ENCODE data around the gene SYT9. TPM values are rescaled to one million over a fixed set of nuclear protein-coding genes. Genes with fewer than 3 reads are reported as not detected.
A peak's percentile ranks its signal among the peaks of the same experiment; 100 is the strongest.

The SYT9 gene
- total RNA-seq, 2 experiments from 2014 or later = not detected

GRCh38 chr11:7418061-7418460, 166.4 kb downstream of the SYT9 start:
- peaks cover 3% of the 10 kb centered on the region for H3K27me3 Mint-ChIP-seq (ENCODE audit: low read depth)
- H3K27ac Mint-ChIP-seq = no peak overlapping the region
- DNase-seq (no peak), ATAC-seq (no peak)
- POLR2A ChIA-PET = no interaction called here
- H3K4me3 Mint-ChIP-seq = no peak overlapping the region
- H3K9me3 Mint-ChIP-seq (ENCODE audit: insufficient read depth) = no peaks in the 10 kb centered on the region
- no peaks in the 10 kb centered on the region for H3K36me3 Mint-ChIP-seq (ENCODE audit: low read depth)
- peaks cover 13% of the 10 kb centered on the region for H3K4me1 Mint-ChIP-seq (ENCODE audit: low read depth)
- CTCF ChIA-PET = no interaction called here

GRCh38 chr11:7418906-7419305, 167.2 kb downstream of the SYT9 start:
- Mint-ChIP-seq H3K4me1 (ENCODE audit: low read depth) (peaks cover 17% of the 10 kb centered on the region), H3K4me3 (no peak overlapping the region), H3K27ac (no peak overlapping the region), H3K27me3 (ENCODE audit: low read depth) (peaks cover 3% of the 10 kb centered on the region), H3K36me3 (ENCODE audit: low read depth) (no peaks in the 10 kb centered on the region), H3K9me3 (ENCODE audit: insufficient read depth) (no peaks in the 10 kb centered on the region)
- ChIA-PET POLR2A (no interaction called here), CTCF (no interaction called here)
- ATAC-seq (no peak), DNase-seq (no peak)

GRCh38 chr11:7421136-7421535, 169.4 kb downstream of the SYT9 start:
- Mint-ChIP-seq H3K4me1 (ENCODE audit: low read depth) (peaks cover 17% of the 10 kb centered on the region), H3K36me3 (ENCODE audit: low read depth) (no peaks in the 10 kb centered on the region), H3K9me3 (ENCODE audit: insufficient read depth) (no peaks in the 10 kb centered on the region), H3K27me3 (ENCODE audit: low read depth) (peaks cover 3% of the 10 kb centered on the region), H3K4me3 (no peak overlapping the region), H3K27ac (no peak overlapping the region)
- ATAC-seq (no peak), DNase-seq (no peak)
- CTCF ChIA-PET = no interaction called here
- POLR2A ChIA-PET = no interaction called here

GRCh38 chr11:7422544-7423331, 171.0 kb downstream of the SYT9 start:
- Mint-ChIP-seq H3K4me3 (no peak overlapping the region), H3K4me1 (ENCODE audit: low read depth) (peaks cover 17% of the 10 kb centered on the region), H3K27me3 (ENCODE audit: low read depth) (peaks cover 3% of the 10 kb centered on the region), H3K27ac (no peak overlapping the region), H3K9me3 (ENCODE audit: insufficient read depth) (no peaks in the 10 kb centered on the region), H3K36me3 (ENCODE audit: low read depth) (no peaks in the 10 kb centered on the region)
- peak; percentile 51 for ATAC-seq
- ChIA-PET POLR2A (no interaction called here), CTCF (interaction anchor here (1.5 kb wide), 1 partner anchor 14 kb away, joined by 5 read pairs; no protein-coding TSS in a partner anchor)
- no peak for DNase-seq

- ChIA-PET POLR2A (no interaction called here), CTCF (no interaction called here)
- DNase-seq (no peak), ATAC-seq (no peak)
- Mint-ChIP-seq H3K27ac (no peak overlapping the region), H3K4me3 (no peak overlapping the region), H3K4me1 (ENCODE audit: low read depth) (peaks cover 15% of the 10 kb centered on the region), H3K9me3 (ENCODE audit: insufficient read depth) (no peaks in the 10 kb centered on the region), H3K36me3 (ENCODE audit: low read depth) (no peaks in the 10 kb centered on the region), H3K27me3 (ENCODE audit: low read depth) (peaks cover 3% of the 10 kb centered on the region)
Measured at GRCh38 chr11:7423946-7424345, 172.2 kb downstream of the SYT9 start.

GRCh38 chr11:7427733-7428132, 176.0 kb downstream of the SYT9 start:
- Mint-ChIP-seq H3K4me3 (no peak overlapping the region), H3K4me1 (ENCODE audit: low read depth) (peaks cover 8% of the 10 kb centered on the region), H3K36me3 (ENCODE audit: low read depth) (no peaks in the 10 kb centered on the region), H3K27ac (no peak overlapping the region), H3K9me3 (ENCODE audit: insufficient read depth) (no peaks in the 10 kb centered on the region), H3K27me3 (ENCODE audit: low read depth) (peaks cover 3% of the 10 kb centered on the region)
- ATAC-seq (no peak), DNase-seq (no peak)
- CTCF ChIA-PET = no interaction called here
- POLR2A ChIA-PET = no interaction called here

- POLR2A ChIA-PET = no interaction called here
- Mint-ChIP-seq H3K4me1 (ENCODE audit: low read depth) (peaks cover 3% of the 10 kb centered on the region), H3K4me3 (no peak overlapping the region), H3K36me3 (ENCODE audit: low read depth) (no peaks in the 10 kb centered on the region), H3K9me3 (ENCODE audit: insufficient read depth) (no peaks in the 10 kb centered on the region), H3K27me3 (ENCODE audit: low read depth) (peaks cover 3% of the 10 kb centered on the region), H3K27ac (no peak overlapping the region)
- ATAC-seq (no peak), DNase-seq (no peak)
- CTCF ChIA-PET = no interaction called here
Measured at GRCh38 chr11:7428196-7428595, 176.5 kb downstream of the SYT9 start.

GRCh38 chr11:7430496-7430895, 178.8 kb downstream of the SYT9 start:
- Mint-ChIP-seq H3K9me3 (ENCODE audit: insufficient read depth) (no peaks in the 10 kb centered on the region), H3K4me3 (no peak overlapping the region), H3K4me1 (ENCODE audit: low read depth) (no peaks in the 10 kb centered on the region), H3K27me3 (ENCODE audit: low read depth) (peaks cover 3% of the 10 kb centered on the region), H3K36me3 (ENCODE audit: low read depth) (no peaks in the 10 kb centered on the region), H3K27ac (no peak overlapping the region)
- ChIA-PET POLR2A (no interaction called here), CTCF (no interaction called here)
- no peak for ATAC-seq
- no peak for DNase-seq

GRCh38 chr11:7435176-7435575, 183.5 kb downstream of the SYT9 start:
- ATAC-seq (no peak), DNase-seq (no peak)
- no peak overlapping the region for H3K27ac Mint-ChIP-seq
- peaks cover 5% of the 10 kb centered on the region for H3K36me3 Mint-ChIP-seq (ENCODE audit: low read depth)
- H3K27me3 Mint-ChIP-seq (ENCODE audit: low read depth) = no peaks in the 10 kb centered on the region
- H3K4me3 Mint-ChIP-seq = no peak overlapping the region
- ChIA-PET CTCF (interaction anchor here (1.5 kb wide), 1 partner anchor 260 kb away, joined by 3 read pairs; no protein-coding TSS in a partner anchor), POLR2A (no interaction called here)
- H3K9me3 Mint-ChIP-seq (ENCODE audit: insufficient read depth) = peaks cover 8% of the 10 kb centered on the region
- H3K4me1 Mint-ChIP-seq (ENCODE audit: low read depth) = peaks cover 23% of the 10 kb centered on the region

GRCh38 chr11:7436146-7436545, 184.4 kb downstream of the SYT9 start:
- ATAC-seq (no peak), DNase-seq (no peak)
- no peaks in the 10 kb centered on the region for H3K27me3 Mint-ChIP-seq (ENCODE audit: low read depth)
- peaks cover 5% of the 10 kb centered on the region for H3K36me3 Mint-ChIP-seq (ENCODE audit: low read depth)
- H3K27ac Mint-ChIP-seq = peak overlapping the region; percentile 84
- no peak overlapping the region for H3K4me3 Mint-ChIP-seq
- POLR2A ChIA-PET = no interaction called here
- CTCF ChIA-PET = interaction anchor here (1.1 to 1.5 kb wide), 4 partner anchors 13 to 259 kb away, joined by 3 to 11 read pairs (median 4); no protein-coding TSS in a partner anchor
- H3K9me3 Mint-ChIP-seq (ENCODE audit: insufficient read depth) = peaks cover 8% of the 10 kb centered on the region
- H3K4me1 Mint-ChIP-seq (ENCODE audit: low read depth) = peaks cover 23% of the 10 kb centered on the region

GRCh38 chr11:7436657-7437056, 185.0 kb downstream of the SYT9 start:
- peak overlapping the region; percentile 84 for H3K27ac Mint-ChIP-seq
- H3K9me3 Mint-ChIP-seq (ENCODE audit: insufficient read depth) = peaks cover 8% of the 10 kb centered on the region
- peak overlapping the region; percentile 7 for H3K4me3 Mint-ChIP-seq
- peak; percentile 78 for ATAC-seq
- peak; percentile 49 for DNase-seq
- H3K4me1 Mint-ChIP-seq (ENCODE audit: low read depth) = peaks cover 23% of the 10 kb centered on the region
- no peaks in the 10 kb centered on the region for H3K27me3 Mint-ChIP-seq (ENCODE audit: low read depth)
- peaks cover 5% of the 10 kb centered on the region for H3K36me3 Mint-ChIP-seq (ENCODE audit: low read depth)
- ChIA-PET CTCF (interaction anchor here (1.1 to 1.5 kb wide), 4 partner anchors 14 to 259 kb away, joined by 3 to 11 read pairs (median 4); no protein-coding TSS in a partner anchor), POLR2A (no interaction called here)

GRCh38 chr11:7437696-7438095, 186.0 kb downstream of the SYT9 start:
- Mint-ChIP-seq H3K4me1 (ENCODE audit: low read depth) (peaks cover 23% of the 10 kb centered on the region), H3K27ac (no peak overlapping the region), H3K27me3 (ENCODE audit: low read depth) (no peaks in the 10 kb centered on the region), H3K36me3 (ENCODE audit: low read depth) (peaks cover 5% of the 10 kb centered on the region), H3K4me3 (no peak overlapping the region), H3K9me3 (ENCODE audit: insufficient read depth) (peaks cover 8% of the 10 kb centered on the region)
- POLR2A ChIA-PET = no interaction called here
- CTCF ChIA-PET = no interaction called here
- ATAC-seq (no peak), DNase-seq (no peak)
